ENCODE data around the gene FGF7.
"Not testable (repeated sequence)": the region's sequence is repeated elsewhere in the genome, so short reads cannot be mapped to it uniquely, and the experiment has no call there.

Gene FGF7

DNA sequence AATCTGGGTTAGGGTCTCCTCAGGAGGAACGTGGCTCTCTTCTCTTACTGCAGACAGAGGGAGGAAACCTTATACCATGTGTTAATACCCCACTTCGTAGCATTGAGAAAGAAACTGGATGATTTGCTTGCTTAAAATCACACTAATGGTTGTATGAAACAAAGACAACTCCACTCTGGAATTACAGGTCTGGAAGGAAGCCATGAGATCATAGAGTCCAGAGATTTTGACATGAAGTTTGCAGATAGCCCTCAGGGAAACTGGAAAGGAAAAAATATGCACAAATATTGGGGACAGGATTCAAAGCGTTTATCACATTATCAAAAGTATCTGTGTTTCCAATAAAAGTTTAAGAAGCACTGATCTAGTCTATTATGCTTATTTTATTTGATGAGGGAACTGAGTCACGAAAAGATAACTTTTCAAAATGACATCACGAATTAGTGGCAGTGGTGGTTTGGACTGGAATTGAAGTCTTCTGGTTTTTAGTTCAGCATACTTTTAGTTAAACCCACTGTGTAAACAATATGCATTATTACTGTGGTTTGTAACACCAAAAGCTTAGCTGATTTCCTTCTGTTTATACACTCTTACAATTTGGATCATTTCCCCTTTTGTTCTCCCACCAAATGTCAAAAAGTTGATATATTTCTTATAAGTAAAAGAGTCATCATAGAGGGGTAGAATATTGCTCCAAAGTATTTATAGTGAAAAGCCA is 16.8 kb downstream of the FGF7 start:
- no peak for DNase-seq

GRCh38 chr15:49441356-49441755 is 18.3 kb downstream of the FGF7 start:
- no peak for DNase-seq

GRCh38 chr15:49441816-49442215 is 18.8 kb downstream of the FGF7 start:
- no peak for DNase-seq

DNA sequence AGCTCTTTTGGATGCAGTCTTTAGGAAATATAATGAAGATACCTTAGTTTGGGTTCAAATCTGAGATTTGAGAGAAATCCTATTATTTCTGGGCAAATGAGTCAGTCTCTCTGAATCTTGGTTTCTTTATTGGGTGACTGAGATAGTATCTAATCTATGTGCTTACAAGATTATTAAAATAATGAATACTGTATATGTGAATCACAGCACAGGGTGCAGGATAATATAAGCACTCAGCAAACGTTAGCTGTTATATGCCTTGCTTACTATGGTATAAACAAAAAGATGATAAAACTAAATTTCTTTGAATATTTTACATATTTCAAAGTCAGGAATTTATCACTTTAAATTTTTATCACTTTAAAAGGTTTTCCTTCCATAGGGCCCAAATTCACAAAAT is 29.6 kb downstream of the FGF7 start:
- DNase-seq, result no peak

DNA sequence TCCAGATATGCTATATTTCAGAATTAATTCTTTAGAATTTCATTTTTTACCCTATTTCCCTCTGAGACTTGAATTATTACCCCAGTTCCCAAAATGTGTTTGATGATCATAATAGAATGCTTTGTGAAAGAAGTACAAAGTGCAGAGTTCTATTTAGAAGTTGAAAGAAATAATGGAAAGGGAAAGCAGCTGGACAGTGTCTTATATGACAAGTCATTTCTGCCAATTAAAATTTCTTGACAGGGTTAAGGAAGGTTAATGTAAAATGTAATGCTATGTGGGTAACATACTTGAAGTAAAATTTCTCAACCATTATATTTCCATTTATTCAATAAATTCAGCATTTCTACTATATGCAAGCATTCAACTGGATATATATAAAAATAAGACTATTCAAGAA is 33.1 kb downstream of the FGF7 start:
- DNase-seq, result no peak

GRCh38 chr15:49458145-49458544 is 35.1 kb downstream of the FGF7 start:
- no peak for DNase-seq

GRCh38 chr15:49460411-49460941 is 37.4 kb downstream of the FGF7 start:
- no peak for DNase-seq

GRCh38 chr15:49462232-49462844 is 39.3 kb downstream of the FGF7 start:
- no peak for DNase-seq

DNA sequence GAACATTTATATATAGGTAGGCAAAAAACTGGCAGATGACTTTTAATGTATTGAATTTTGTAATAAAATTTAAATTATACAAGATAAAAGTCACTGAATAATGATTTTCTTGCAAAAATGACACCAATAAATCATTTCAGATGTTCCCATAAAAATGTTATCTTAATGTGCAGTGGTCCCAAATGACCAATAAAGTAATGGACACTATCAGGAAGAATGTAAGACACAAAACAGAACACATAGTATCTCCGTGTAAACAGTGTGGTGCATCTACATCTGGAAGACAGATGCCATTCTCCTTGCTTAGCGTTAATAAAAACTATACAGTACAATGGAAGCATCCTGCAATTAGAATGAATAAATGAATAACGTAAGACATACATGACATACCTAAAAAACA is 41.5 kb downstream of the FGF7 start:
- DNase-seq, result no peak

DNA sequence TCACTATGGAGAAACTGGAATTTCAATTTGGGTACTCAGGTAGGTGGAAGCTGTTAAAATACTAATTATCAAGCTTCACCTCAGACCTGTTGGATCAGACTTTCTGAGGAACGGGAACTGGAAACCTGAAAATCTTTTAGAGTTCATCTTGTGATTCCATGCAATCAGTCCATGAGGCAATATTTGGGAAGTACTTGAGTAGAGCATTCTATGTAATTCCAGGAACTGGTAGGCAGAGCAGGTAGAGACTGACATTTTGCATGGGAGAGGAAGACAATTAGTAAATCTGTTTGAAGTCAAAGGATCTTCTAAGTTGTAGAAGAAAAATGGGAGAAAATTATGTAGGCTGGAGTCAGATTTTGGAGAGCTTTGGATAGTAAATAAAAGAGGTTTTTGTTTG is 43.1 kb downstream of the FGF7 start:
- DNase-seq, result no peak

DNA sequence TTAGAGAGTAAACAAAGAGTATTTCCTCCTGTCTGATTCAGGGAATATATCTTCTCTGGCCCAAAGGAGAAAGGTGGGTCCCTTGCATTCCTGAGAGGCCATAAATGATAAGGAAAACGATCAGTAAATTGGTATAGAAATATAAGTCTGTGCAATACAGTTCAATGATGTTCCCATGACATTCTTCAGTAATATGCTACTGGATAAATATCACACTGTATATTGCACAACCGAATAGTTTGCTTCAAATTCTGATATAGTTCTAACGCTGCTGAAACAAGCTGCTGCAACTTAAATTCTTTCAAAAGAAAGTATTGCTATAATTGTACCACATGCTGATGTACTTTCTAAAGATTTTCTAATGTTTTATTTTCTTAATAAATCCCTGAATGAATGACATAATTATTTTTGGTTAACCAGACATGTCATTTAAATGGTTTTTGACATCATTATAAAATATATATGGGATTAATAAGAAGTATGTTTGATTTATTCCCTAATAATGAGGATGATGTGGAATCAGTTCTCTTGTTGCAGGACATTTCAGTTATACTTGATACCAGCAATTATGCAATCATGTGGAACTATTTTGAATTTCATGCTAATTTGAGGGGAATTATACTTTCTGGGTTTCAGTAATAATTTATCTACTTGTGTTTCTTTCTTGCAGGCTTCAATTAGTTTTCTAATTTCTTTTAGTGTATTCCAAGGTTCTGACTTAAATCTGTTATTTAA is 44.9 kb downstream of the FGF7 start:
- DNase-seq, result no peak

DNA sequence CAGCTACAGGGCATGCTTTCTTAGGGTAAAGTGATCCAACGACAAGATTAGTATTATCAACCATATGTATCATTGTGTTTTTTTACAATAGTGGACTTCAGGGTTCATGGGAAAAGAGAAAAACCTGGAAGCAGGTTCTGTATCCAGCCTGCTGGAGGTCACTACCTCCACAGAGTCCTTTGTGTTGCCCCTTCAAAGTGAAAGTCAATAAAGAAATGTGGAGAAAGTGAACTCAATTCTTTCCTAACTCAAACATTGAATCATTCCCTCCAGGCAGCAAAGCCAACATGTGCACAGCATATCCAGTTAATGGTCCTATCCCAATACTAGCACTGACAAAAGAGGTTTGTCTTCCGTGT is 45.4 kb downstream of the FGF7 start:
- no peak for DNase-seq

GRCh38 chr15:49471248-49471647 is 48.2 kb downstream of the FGF7 start:
- not testable (repeated sequence) for DNase-seq

GRCh38 chr15:49471733-49472132 is 48.7 kb downstream of the FGF7 start:
- no peak for DNase-seq

- no peak for DNase-seq
Measured at GRCh38 chr15:49472338-49472737, 49.3 kb downstream of the FGF7 start.

- DNase-seq, result no peak
Measured at GRCh38 chr15:49473031-49473430, 50.0 kb downstream of the FGF7 start.

DNA sequence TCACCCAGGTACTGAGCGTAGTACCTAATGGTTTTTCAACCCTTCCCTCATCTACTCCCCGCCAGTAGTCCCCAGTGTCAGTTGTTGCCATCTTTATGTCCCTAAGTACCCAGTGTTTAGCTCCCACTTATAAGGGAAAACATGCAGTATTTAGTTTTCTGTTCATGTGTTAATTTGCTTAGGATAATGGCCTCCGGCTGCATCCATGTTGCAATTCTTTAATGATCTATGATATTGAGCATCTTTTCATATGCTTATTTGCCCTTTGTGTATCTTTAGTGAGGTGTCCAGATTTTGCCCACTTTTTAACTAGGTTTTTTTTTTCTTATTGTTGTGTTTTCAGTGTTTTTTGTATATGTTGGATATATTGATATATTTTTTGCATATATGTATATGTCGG is 55.0 kb downstream of the FGF7 start:
- not testable (repeated sequence) for DNase-seq

- DNase-seq, result not testable (repeated sequence)
Measured at GRCh38 chr15:49478982-49479381, 55.9 kb downstream of the FGF7 start.

DNA sequence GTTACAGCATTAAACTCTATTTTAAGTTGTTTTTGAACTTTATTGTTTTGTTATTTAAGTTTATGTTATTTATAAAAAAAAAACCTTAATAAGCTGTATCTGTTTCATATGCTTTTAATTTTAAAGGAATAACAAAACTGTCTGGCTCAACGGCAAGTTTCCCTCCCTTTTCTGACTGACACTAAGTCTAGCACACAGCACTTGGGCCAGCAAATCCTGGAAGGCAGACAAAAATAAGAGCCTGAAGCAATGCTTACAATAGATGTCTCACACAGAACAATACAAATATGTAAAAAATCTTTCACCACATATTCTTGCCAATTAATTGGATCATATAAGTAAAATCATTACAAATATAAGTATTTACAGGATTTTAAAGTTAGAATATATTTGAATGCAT is 62.4 kb downstream of the FGF7 start:
- DNase-seq, result not testable (repeated sequence)

DNA sequence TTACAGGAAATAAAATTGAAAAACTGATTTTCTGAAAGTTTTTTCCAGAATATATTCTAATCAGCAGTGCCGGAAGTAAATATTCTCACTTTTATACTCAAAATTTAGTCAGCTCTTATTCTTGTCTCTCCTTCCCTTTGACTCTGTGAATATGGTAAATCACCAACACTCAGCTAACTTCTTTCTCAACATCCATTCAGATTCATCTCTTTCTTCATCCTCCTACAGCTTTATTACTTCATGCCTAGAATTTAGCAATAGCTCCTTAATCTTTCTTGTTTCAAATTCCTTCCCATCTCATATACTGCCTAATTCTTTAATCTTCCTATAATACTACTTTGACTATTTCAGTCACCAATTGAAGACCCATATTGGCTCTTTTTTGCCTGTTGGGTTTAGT is 67.9 kb downstream of the FGF7 start:
- DNase-seq, result no peak

GRCh38 chr15:49492151-49492550 is 69.1 kb downstream of the FGF7 start:
- no peak for DNase-seq

- DNase-seq, result no peak
Measured at GRCh38 chr15:49492830-49493229, 69.8 kb downstream of the FGF7 start.

- no peak for DNase-seq
Measured at GRCh38 chr15:49494842-49495241, 71.8 kb downstream of the FGF7 start.
